K562 (cell line): ENCODE results near the gene RIPOR2. TPM values are rescaled to one million over a fixed set of nuclear protein-coding genes. Genes with fewer than 3 reads are reported as not detected.

Experiments
- ATAC-seq: fragments of 200-7000 bp; cut with Tn5 transposase; 3 replicates; pipeline ENCODE4 v1.9.1; 2020; ENCODE audit warnings: moderate library complexity
- BruUV-seq: library from RNA; stranded (reverse); fragments of 400-500 nt; replicated peaks from 2 replicates; lab custom pipeline; 2021; lab: Mats Ljungman, UMichigan
- CTCF ChIA-PET: fragments of 300-600 bp; formaldehyde crosslinking; extraction: SDS; loops from one replicate; lab custom pipeline; 2021; ENCODE audit warnings: low intra/inter-chr PET ratio; lab: Yijun Ruan, JAX
- POLR2A ChIA-PET: fragments of 300-600, 350-650 bp; sonication (Branson Sonifier 250); formaldehyde crosslinking; extraction: SDS; loops from one replicate; lab custom pipeline; 2021; ENCODE audit warnings: antibody characterized with exemption, inconsistent platforms; lab: Yijun Ruan, JAX
- DNase-seq, 4 experiments: peaks; one replicate each; pipeline versions ENCODE4 v3.0.0 to v3.0.0-alpha.2; 2011 to 2018; ENCODE audit warnings: low spot score in 3 of 4, mixed read lengths in 3 of 4; ENCODE audit errors: extremely low read depth in 1 of 4
- FAIRE-seq: peaks from 2 replicates; lab custom pipeline; 2011; peaks lifted over from hg19 to GRCh38; lab: Jason Lieb, UNC
- H2AFZ ChIP-seq: 2 replicates; pipeline ENCODE4 v1.6.0; 2011; ENCODE audit warnings: low read depth, low read length, control low read depth, inconsistent platforms
- H3K27ac ChIP-seq: fragments of 200-600 bp; 3 replicates; pipeline ENCODE4 v1.8.0; 2011; ENCODE audit warnings: low read depth, mild to moderate bottlenecking, control low read depth, inconsistent platforms, low read length, moderate library complexity, mixed read lengths; ENCODE audit errors: extremely low read depth
- H3K27me3 ChIP-seq, 2 experiments: fragments of 300-600 bp in 1 of 2; 2 replicates in 1 of 2; 3 replicates in 1 of 2; pipeline versions ENCODE4 v1.6.0 to v1.8.0; 2011; ENCODE audit warnings: inconsistent platforms in 2 of 2, low read length in 2 of 2, mild to moderate bottlenecking in 1 of 2, mixed read lengths in 1 of 2, moderate library complexity in 1 of 2; ENCODE audit not compliant: control insufficient read depth in 2 of 2, insufficient read depth in 2 of 2
- H3K36me3 ChIP-seq: fragments of 300-600 bp; 3 replicates; pipeline ENCODE4 v1.8.0; 2011; ENCODE audit warnings: mild to moderate bottlenecking, low read length, inconsistent platforms; ENCODE audit not compliant: control insufficient read depth, insufficient read depth
- H3K4me1 ChIP-seq, 2 experiments: fragments of 200-600 bp in 1 of 2; replicated peaks in 1 of 2; 2 replicates in 1 of 2; 3 replicates in 1 of 2; pipeline versions ENCODE4 v1.5.1 to v1.8.0; 2011; ENCODE audit warnings: inconsistent platforms in 2 of 2, low read length in 2 of 2, mild to moderate bottlenecking in 1 of 2, mixed read lengths in 1 of 2, moderate library complexity in 1 of 2; ENCODE audit not compliant: control insufficient read depth in 2 of 2, insufficient read depth in 2 of 2
- H3K4me2 ChIP-seq: 2 replicates; pipeline ENCODE4 v1.6.1; 2011; ENCODE audit warnings: low read length, control low read depth, inconsistent platforms, mixed read lengths; ENCODE audit not compliant: insufficient read depth
- H3K4me3 ChIP-seq: fragments of 200-600 bp; sonication (generic), shearing (Covaris generic); 2 replicates; pipeline ENCODE4 v1.5.1; 2016; ENCODE audit warnings: control low read depth, inconsistent platforms
- H3K79me2 ChIP-seq: fragments of 200-600 bp; 3 replicates; pipeline ENCODE4 v1.8.0; 2011; ENCODE audit warnings: low read length, inconsistent platforms; ENCODE audit not compliant: control insufficient read depth, insufficient read depth
- H3K9ac ChIP-seq, 2 experiments: 2 replicates each; pipeline versions ENCODE4 v1.6.0 to v1.6.1; 2011; ENCODE audit warnings: low read depth in 2 of 2, low read length in 2 of 2, control low read depth in 1 of 2, inconsistent platforms in 1 of 2, mild to moderate bottlenecking in 1 of 2, mixed read lengths in 1 of 2; ENCODE audit not compliant: insufficient read depth in 1 of 2
- H3K9me1 ChIP-seq: one replicate; pipeline ENCODE4 v1.6.0; 2011; ENCODE audit warnings: inconsistent platforms, mild to moderate bottlenecking, low read length, moderate library complexity; ENCODE audit not compliant: control insufficient read depth, insufficient read depth
- H3K9me3 ChIP-seq: replicated peaks from 2 replicates; pipeline ENCODE4 v1.5.1; 2011; ENCODE audit warnings: low read depth, low read length, inconsistent platforms; ENCODE audit not compliant: control insufficient read depth, insufficient read depth
- H4K20me1 ChIP-seq: replicated peaks from 2 replicates; pipeline ENCODE4 v1.6.1; 2011; ENCODE audit warnings: low read length, inconsistent platforms, mixed read lengths; ENCODE audit not compliant: control insufficient read depth, insufficient read depth
- AFF1 ChIP-seq, 2 experiments: fragments of 450-650 bp; IDR thresholded peaks; 2 replicates each; pipeline ENCODE4 v1.6.1; 2018; ENCODE audit warnings: mild to moderate bottlenecking in 2 of 2, low read depth in 1 of 2; ENCODE audit not compliant: partially characterized antibody in 2 of 2
- EWSR1 ChIP-seq: fragments of 450-650 bp; IDR thresholded peaks from 2 replicates; pipeline ENCODE4 v1.6.1; 2018; ENCODE audit warnings: borderline replicate concordance, mild to moderate bottlenecking, low read depth, moderate library complexity; ENCODE audit not compliant: partially characterized antibody
- GABPB1 ChIP-seq: sonication (generic); formaldehyde crosslinking; IDR thresholded peaks from 2 replicates; pipeline ENCODE4 v1.8.0; 2022; ENCODE audit warnings: mild to moderate bottlenecking, missing genetic modification reagents
- HCFC1 ChIP-seq: IDR thresholded peaks from 2 replicates; pipeline ENCODE4 v1.6.1; 2012; ENCODE audit warnings: low read depth, low read length, improper control_type of control experiment
- HDAC2 ChIP-seq: fragments of 450-650 bp; IDR thresholded peaks from 2 replicates; pipeline ENCODE4 v1.6.1; 2016; ENCODE audit warnings: mild to moderate bottlenecking
- HDAC8 ChIP-seq: fragments of 450-650 bp; IDR thresholded peaks from 2 replicates; pipeline ENCODE4 v1.6.1; 2016; ENCODE audit warnings: mild to moderate bottlenecking, missing genetic modification characterization, moderate library complexity, missing compliant biosample characterization
- L3MBTL2 ChIP-seq: fragments of 450-650 bp; IDR thresholded peaks from 2 replicates; pipeline ENCODE4 v1.6.1; 2016; ENCODE audit warnings: mild to moderate bottlenecking, moderate library complexity
- PRMT5 ChIP-seq: sonication (generic); formaldehyde crosslinking; IDR thresholded peaks from 2 replicates; pipeline ENCODE4 v1.5.0; 2020; ENCODE audit warnings: missing genetic modification reagents
- YBX1 ChIP-seq: fragments of 450-650 bp; IDR thresholded peaks from 2 replicates; pipeline ENCODE4 v1.7.1; 2016; ENCODE audit warnings: mild to moderate bottlenecking
- ZNF316 ChIP-seq: fragments of 450-650 bp; IDR thresholded peaks from 2 replicates; pipeline ENCODE4 v1.6.1; 2016
- ZNF395 ChIP-seq: fragments of 200-800 bp; sonication (Bioruptor generic); IDR thresholded peaks from 2 replicates; pipeline ENCODE4 v1.6.1; 2017; ENCODE audit warnings: missing genetic modification characterization, missing compliant biosample characterization
- ZNF586 ChIP-seq: fragments of 450-650 bp; formaldehyde crosslinking; conservative IDR thresholded peaks from 2 replicates; pipeline ENCODE4 v1.4.0; 2020; ENCODE audit warnings: mild to moderate bottlenecking, moderate library complexity
- ZNF592 ChIP-seq: fragments of 450-650 bp; IDR thresholded peaks from 2 replicates; pipeline ENCODE4 v1.6.1; 2017; ENCODE audit warnings: antibody characterized with exemption, mild to moderate bottlenecking
- WGBS: fragments of 100-300 bp; shearing (Covaris generic); methylation state at CpG from one replicate; pipeline ENCODE4 v1.1.6; 2016; ENCODE audit warnings: low coverage, mixed read lengths; ENCODE audit not compliant: insufficient coverage; ENCODE audit errors: missing lambda C conversion rate; 5-methylcytosine and 5-hydroxymethylcytosine counted together
- in situ Hi-C: fragments of 300-500 bp; cut with MboI; formaldehyde crosslinking; loops from 4 replicates; pipeline ENCODE4 v1.15.0; 2018; ENCODE audit warnings: inconsistent platforms, mixed read lengths
- intact Hi-C: fragments of 100-400 bp; cut with micrococcal nuclease; formaldehyde crosslinking; loops from 2 replicates; pipeline ENCODE4 v1.14.2; 2022
- polyA plus RNA-seq, 8 experiments: library from polyadenylated mRNA; depleted of rRNA in 4 of 8; stranded (reverse) in 5 of 8; unstranded in 3 of 8; fragments of >200 nt; fragmentation: Nextera tagmentation in 2 of 8; fragmentation: Illumina TruSeq in 1 of 8; extraction: Ambion mirVana in 2 of 8; extraction: Trizol in 1 of 8; gene quantifications; 2 replicates each; pipeline versions ENCODE4 v1.2.1 to v1.2.3, GENCODE V29; 2011 to 2014; ENCODE audit warnings: inconsistent platforms in 1 of 8, missing spikeins in 1 of 8
- total RNA-seq, 7 experiments: library from RNA; depleted of rRNA in 6 of 7; stranded (reverse); fragments of >200 nt in 6 of 7; fragmentation: Illumina TruSeq in 2 of 7; extraction: Trizol in 2 of 7; gene quantifications; 2 replicates each; pipeline versions ENCODE4 v1.2.1 to v1.2.3, GENCODE V29; 2011 to 2021; ENCODE audit warnings: low replicate concordance in 1 of 7

The RIPOR2 gene
- total and polyA plus RNA-seq, 9 of the 15 experiments (the other 6 are each of a cell fraction or from before 2014, with no cell fraction given) = 0.04 to 1.0 (median 0.47) TPM; not detected in 2

GRCh38 chr6:24963887-24964570 lies 28.3 kb upstream of the RIPOR2 start:
- no TSS peak for BruUV-seq

More at GRCh38 chr6:24963887-24964570, 28.3 kb upstream of the RIPOR2 start:
- Histone ChIP-seq H3K4me1 (no peaks in the 10 kb centered on the region), H3K36me3 (no peaks in the 10 kb centered on the region), H3K9me1 (no peaks in the 10 kb centered on the region), H3K79me2 (no peaks in the 10 kb centered on the region), H4K20me1 (no peaks in the 10 kb centered on the region), H3K27me3 (peaks cover 0 to 8% of the 10 kb centered on the region in 2 experiments; a peak in 3 of 5 replicates), H2AFZ (no peak overlapping the region), H3K27ac (no peak overlapping the region), H3K4me2 (no peak overlapping the region), H3K4me3 (no peak overlapping the region), H3K9ac (no peak overlapping the region), H3K9me3 (no peaks in the 10 kb centered on the region)
- POLR2A ChIA-PET = interaction anchor here (1.2 kb wide), 1 partner anchor 53 kb away, joined by 5 read pairs; no protein-coding TSS in a partner anchor
- WGBS = 0% methylated on average over 6 of the region's 6 CpGs
- ATAC-seq (no peak), FAIRE-seq (no peak), DNase-seq (no peak)
- no peak for TF ChIP-seq L3MBTL2
- TF ChIP-seq EWSR1 = no peak
- no peak for TF ChIP-seq ZNF316
- TF ChIP-seq AFF1 (IDR thresholded peaks at IDR 0.05; ENCODE audit: low read depth in 1 of 2, partially characterized antibody in 2 of 2) = no peak
- no peak for TF ChIP-seq HCFC1
- TF ChIP-seq PRMT5 (CRISPR knock-in tag) = no peak
- TF ChIP-seq HDAC2 = no peak
- no peak for TF ChIP-seq ZNF586 (CRISPR knock-in tag)
- no peak for TF ChIP-seq HDAC8 (tag)
- no peak for TF ChIP-seq YBX1
- no peak for TF ChIP-seq GABPB1 (CRISPR knock-in tag)
- no peak for TF ChIP-seq ZNF592
- TF ChIP-seq ZNF395 (CRISPR knock-in tag) = no peak
- in situ Hi-C loops (no loop called here), intact Hi-C loops (no loop called here)
- CTCF ChIA-PET = no interaction called here
